Stimulated activated CD4-positive, alpha-beta T cell treated with anti-CD3 and anti-CD28 coated beads, Interleukin-2, amount 100 ng/mL, for 24 hours (primary cell): ENCODE measurements around the gene TAS2R46.
"Not testable (repeated sequence)": the region's sequence is repeated elsewhere in the genome, so short reads cannot be mapped to it uniquely, and the experiment has no call there.

Experiments
- DNase-seq, 2 donors: peaks; one replicate each; pipeline ENCODE4 v3.0.0-alpha.2; 2020

Gene TAS2R46

DNA sequence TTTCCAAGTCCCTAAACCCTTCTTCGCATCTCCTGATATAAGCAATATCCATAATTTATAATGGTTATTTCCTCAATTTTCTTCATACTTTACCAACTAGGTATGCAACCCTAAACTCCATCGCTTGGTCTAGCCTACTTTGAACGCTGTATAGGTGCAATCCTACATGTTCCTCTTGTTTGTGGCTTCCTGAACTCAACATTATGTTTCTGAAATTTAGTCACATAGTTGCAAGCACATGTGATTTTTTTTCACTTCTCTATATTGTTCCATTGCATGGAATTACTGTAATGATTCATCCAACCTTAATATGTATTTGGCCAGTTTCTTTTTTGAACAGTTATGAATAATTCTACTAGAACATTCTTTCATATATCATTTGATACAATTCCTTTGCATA lies 28.1 kb downstream of the TAS2R46 start:
- DNase-seq, result not testable (repeated sequence)

DNA sequence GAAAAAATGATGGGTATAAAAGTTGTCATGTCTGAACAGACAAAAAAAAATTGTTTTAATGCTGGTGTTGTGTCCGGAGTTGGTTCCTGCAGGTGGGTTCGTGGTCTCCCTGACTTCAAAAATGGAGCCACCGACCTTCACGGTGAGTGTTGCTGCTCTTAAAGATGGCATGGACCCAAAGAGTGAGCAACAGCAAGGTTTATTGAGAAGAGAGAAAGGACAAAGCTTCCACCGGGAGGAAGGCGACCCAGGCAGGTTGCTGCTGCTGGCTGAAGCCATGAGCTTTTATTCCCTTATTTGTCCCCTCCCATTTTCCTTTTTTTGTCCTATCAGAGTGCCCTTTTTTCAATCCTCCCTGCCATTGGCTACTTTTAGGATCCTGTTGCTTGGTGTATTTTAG lies 30.8 kb downstream of the TAS2R46 start, which contains the start of gene TAS2R31:
TSS of gene TAS2R31 (minus strand) at position 101 of the 400 bp plus-strand sequence. CDS start at position 29, 72 bp downstream.
- DNase-seq, result no peak

DNA sequence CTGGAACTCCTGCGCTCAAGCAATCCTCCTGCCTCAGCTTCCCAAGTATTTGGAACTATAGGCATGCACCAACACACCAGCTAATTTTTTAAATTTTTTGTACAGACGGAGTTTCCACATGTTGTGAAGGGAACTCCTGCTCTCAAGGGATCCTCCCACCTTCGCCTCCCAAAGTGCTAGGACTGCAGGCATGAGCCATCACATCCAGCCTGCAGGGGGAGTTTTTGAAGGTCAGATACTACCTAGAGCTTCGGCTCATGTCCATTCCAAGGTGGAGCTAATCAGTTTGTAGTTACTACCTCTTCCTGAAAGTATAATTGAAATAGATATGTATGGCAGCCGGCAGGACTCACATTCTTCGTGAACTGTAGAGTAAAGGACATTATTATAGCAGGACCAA lies 36.0 kb downstream of the TAS2R46 start:
- no peak for DNase-seq

DNA sequence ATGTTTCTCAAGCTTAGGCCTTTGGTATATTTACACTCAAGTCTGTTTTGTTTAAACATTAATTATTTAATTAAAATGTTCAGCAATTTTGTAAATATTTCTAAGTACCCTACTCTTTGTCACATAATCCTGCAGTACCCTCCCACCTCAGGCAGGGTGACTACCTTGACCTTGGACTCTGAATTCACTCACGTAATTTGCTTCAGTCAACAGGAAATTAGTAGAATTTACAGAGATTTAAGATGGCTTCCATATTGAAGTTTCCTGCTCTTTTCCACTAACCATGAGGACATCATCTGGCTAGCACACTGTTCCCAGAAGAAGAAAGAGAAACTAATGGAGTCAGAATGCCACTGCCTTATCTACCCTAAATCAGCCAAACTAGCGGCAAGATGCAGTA lies 38.7 kb downstream of the TAS2R46 start:
- DNase-seq, result no peak

DNA sequence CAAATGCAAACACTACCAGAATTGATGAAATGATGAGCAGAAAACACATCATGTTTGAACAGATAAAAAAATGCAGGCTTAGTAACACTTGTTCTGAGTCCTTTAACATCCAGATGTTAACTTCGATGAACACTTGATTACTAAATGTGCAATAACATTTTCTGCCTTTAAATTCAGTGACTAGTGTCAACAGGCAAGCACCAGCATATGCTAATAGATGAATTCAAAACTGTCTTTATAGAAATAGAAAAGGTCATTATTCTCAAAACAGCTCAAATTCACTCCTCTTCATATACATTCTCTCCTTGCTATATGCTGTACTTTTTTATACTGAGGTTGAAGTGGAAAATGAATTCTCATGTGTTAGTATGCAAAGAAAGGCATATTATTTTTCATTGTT lies 39.6 kb downstream of the TAS2R46 start, which contains the start of gene TAS2R19:
TSS of gene TAS2R19 (minus strand) at position 101 of the 400 bp plus-strand sequence. CDS start at position 52, 49 bp downstream.
- DNase-seq, result no peak

DNA sequence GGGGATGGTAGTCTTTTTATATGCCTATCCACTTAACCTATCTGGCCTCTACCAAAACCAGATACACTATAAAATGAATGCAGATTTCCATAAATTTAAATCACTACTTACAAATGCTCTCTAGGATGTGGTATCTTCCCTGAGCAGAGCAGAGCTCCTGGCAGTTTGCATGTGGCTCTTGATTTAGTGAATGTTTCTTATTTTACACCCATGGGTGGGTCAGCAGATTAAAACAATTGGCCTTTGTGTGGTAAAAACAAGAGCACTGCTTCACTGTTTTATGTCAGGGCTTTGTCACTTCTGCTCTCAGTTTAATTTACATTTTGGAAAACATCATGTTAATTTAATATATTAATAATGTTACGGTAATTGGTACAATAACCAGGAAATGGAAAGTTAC lies 45.2 kb downstream of the TAS2R46 start:
- DNase-seq, result no peak

DNA sequence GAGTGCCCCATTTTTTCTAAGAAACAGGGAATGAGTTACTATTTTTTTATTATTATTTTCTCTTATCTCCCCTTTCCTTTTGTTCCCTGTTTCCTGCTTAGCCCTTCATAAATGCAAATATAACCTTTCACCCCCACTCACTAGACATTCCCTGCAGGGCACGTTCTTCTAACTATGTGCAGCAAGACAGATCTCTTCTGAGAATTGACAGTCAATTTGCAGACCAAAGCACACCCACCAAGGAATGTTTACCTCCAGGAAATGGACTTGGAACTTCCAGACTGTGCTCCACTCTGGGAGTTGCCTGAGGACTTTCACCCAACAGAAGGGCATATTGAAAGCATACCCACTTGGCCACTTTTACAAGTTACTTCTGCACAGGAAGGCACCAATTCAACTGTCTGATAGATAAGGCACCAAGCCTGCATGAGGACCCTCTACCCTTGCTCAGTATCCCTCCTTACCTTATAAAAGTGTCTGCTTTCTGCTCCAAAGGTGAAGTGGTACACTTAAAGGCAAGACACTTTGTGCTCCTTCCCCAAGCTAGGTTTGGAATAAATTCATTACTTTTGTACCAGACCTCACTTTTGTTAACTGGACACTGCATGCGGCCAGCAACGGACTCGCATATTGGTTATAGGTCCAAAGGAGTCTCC lies 46.2 kb downstream of the TAS2R46 start:
- no peak for DNase-seq

DNA sequence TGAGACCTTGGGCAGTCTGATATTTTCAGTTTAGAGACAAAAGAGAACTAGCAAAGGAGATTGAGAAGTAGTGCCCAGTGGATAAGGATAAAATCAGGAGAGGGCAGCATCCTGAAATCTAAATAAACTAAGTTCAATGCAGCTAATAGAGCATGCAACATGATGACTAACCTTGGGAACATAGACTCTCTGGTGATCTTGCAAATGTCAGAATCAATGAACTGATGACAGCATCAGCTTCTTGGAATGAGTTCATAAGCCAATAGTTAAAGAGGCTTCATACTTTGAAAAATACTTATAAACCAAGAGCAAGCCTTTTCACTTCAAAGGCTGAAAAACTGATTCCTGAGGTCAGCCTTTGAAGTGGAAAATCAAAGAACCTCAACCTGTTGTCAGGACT lies 47.9 kb downstream of the TAS2R46 start:
- DNase-seq, result no peak
